Measurements from ENCODE around the gene SCGN. TPM values are rescaled to one million over a fixed set of nuclear protein-coding genes. Genes with fewer than 3 reads are reported as not detected.

The SCGN gene
- total RNA-seq, 1 donor from 2014 or later = not detected

GRCh38 chr6:25642667-25643328 lies 9.2 kb upstream of the SCGN start:
- Histone ChIP-seq H3K4me1 (no peaks in the 10 kb centered on the region), H3K27ac (no peak overlapping the region), H3K36me3 (no peaks in the 10 kb centered on the region), H3K9me3 (no peaks in the 10 kb centered on the region), H3K4me3 (no peak overlapping the region), H3K27me3 (no peaks in the 10 kb centered on the region)
- intact Hi-C loops (cut with DNase I) = no loop called here
- DNase-seq (ENCODE audit: low spot score in 2 of 2) = no peak
- TF ChIP-seq CTCF (IDR thresholded peaks at IDR 0.05) = no peak

- Histone ChIP-seq H3K36me3 (no peaks in the 10 kb centered on the region), H3K27me3 (no peaks in the 10 kb centered on the region), H3K9me3 (no peaks in the 10 kb centered on the region), H3K4me3 (no peak overlapping the region), H3K27ac (no peak overlapping the region), H3K4me1 (no peaks in the 10 kb centered on the region)
- TF ChIP-seq CTCF (IDR thresholded peaks at IDR 0.05) = no peak
- intact Hi-C loops (cut with DNase I) = no loop called here
- DNase-seq (ENCODE audit: low spot score in 2 of 2) = no peak
These were observed 6.1 kb upstream of the SCGN start for GRCh38 chr6:25645916-25646315.

- no peak for DNase-seq (ENCODE audit: low spot score in 2 of 2)
- no peaks in the 10 kb centered on the region for H3K9me3 ChIP-seq
- H3K36me3 ChIP-seq = no peaks in the 10 kb centered on the region
- TF ChIP-seq CTCF (IDR thresholded peaks at IDR 0.05) = no peak
- intact Hi-C loops (cut with DNase I) = no loop called here
- no peaks in the 10 kb centered on the region for H3K27me3 ChIP-seq
- H3K4me1 ChIP-seq = no peaks in the 10 kb centered on the region
- H3K27ac ChIP-seq = no peak overlapping the region
- no peak overlapping the region for H3K4me3 ChIP-seq
These were observed 2.4 kb upstream of the SCGN start for GRCh38 chr6:25649611-25650010.

GRCh38 chr6:25655723-25656122 lies 3.7 kb downstream of the SCGN start:
- H3K4me3 ChIP-seq = no peak overlapping the region
- no peak overlapping the region for H3K27ac ChIP-seq
- no peaks in the 10 kb centered on the region for H3K27me3 ChIP-seq
- intact Hi-C loops (cut with DNase I) = no loop called here
- no peaks in the 10 kb centered on the region for H3K4me1 ChIP-seq
- no peak for DNase-seq (ENCODE audit: low spot score in 2 of 2)
- H3K36me3 ChIP-seq = no peaks in the 10 kb centered on the region
- TF ChIP-seq CTCF (IDR thresholded peaks at IDR 0.05) = no peak
- no peaks in the 10 kb centered on the region for H3K9me3 ChIP-seq

- intact Hi-C loops (cut with DNase I) = no loop called here
- no peak for DNase-seq (ENCODE audit: low spot score in 2 of 2)
- no peak for TF ChIP-seq CTCF (IDR thresholded peaks at IDR 0.05)
These were observed 7.8 kb downstream of the SCGN start for GRCh38 chr6:25659633-25660368.

More at GRCh38 chr6:25659633-25660368, 7.8 kb downstream of the SCGN start:
- Histone ChIP-seq H3K36me3 (no peaks in the 10 kb centered on the region), H3K9me3 (no peaks in the 10 kb centered on the region), H3K27ac (no peak overlapping the region), H3K27me3 (no peaks in the 10 kb centered on the region), H3K4me1 (no peaks in the 10 kb centered on the region), H3K4me3 (no peak overlapping the region)
